ENCODE measurements around the gene ARID5B. TPM values are rescaled to one million over a fixed set of nuclear protein-coding genes. Genes with fewer than 3 reads are reported as not detected.

The ARID5B gene
- total and polyA plus RNA-seq, 2 donors (not counting 3 experiments of a cell fraction or from before 2014, with no cell fraction given) = 5.6 to 8.9 TPM

GRCh38 chr10:61907587-61907986 is 6.1 kb downstream of the ARID5B start:
- BruUV-seq (replicated peaks) = no TSS peak
- FAIRE-seq = no peak

DNA sequence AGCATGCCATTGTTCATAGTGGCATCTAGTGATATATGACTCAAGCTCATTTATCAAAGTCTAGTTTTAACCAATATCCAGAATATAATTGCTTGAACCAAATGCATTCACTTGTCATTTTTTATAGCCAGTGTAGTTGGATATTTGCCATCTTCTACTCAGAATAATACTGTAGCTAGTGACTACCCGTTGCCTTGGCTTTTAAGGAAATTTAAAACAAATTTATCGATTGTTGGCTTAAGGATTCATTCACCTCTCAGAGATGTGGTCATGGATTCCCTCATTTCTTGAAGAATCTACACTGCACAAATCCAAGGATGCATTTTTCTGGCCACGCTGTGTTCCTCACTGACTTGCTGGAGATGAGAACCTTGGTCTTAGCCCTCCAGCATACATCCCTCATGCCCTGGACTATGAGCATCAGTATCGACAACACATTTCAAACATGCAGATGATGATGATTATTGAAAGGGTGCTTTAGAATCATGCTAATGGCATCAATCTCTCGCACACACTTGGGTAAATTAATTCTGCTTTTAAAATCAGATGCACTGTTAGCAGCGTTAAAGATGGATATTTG is 8.8 kb downstream of the ARID5B start:
- H3K4me3 ChIP-seq (replicated peaks in 1 of 3; ENCODE audit: insufficient read depth in 1 of 3, low read depth in 1 of 3, low read length in 3 of 3) = no peak overlapping the region
- intact Hi-C loops (cut with micrococcal nuclease) (no loop called here), dilution Hi-C loops (cut with MboI; ENCODE audit: extremely low pct_ligation_motif_present, low sequenced_read_pairs) (no loop called here)
- H3K9me1 ChIP-seq (replicated peaks; ENCODE audit: control insufficient read depth, extremely low read depth, insufficient read depth, low read length) = no peaks in the 10 kb centered on the region
- ChIA-PET CTCF (interaction anchor here (0.9 to 1.3 kb wide), 3 partner anchors 10 to 13 kb away, joined by 3 to 4 read pairs (median 3); no protein-coding TSS in a partner anchor), POLR2A (no interaction called here)
- no peaks in the 10 kb centered on the region for H3K79me2 ChIP-seq (ENCODE audit: control insufficient read depth, insufficient read depth, low read length)
- DNase-seq (ENCODE audit: low read depth, low spot score) (no peak), FAIRE-seq (no peak)
- no peak overlapping the region for H2AFZ ChIP-seq (ENCODE audit: low read depth, low read length)
- no peaks in the 10 kb centered on the region for H3K9me3 ChIP-seq (replicated peaks; ENCODE audit: control insufficient read depth, insufficient read depth, low read length)
- TF ChIP-seq, protein P1, sequence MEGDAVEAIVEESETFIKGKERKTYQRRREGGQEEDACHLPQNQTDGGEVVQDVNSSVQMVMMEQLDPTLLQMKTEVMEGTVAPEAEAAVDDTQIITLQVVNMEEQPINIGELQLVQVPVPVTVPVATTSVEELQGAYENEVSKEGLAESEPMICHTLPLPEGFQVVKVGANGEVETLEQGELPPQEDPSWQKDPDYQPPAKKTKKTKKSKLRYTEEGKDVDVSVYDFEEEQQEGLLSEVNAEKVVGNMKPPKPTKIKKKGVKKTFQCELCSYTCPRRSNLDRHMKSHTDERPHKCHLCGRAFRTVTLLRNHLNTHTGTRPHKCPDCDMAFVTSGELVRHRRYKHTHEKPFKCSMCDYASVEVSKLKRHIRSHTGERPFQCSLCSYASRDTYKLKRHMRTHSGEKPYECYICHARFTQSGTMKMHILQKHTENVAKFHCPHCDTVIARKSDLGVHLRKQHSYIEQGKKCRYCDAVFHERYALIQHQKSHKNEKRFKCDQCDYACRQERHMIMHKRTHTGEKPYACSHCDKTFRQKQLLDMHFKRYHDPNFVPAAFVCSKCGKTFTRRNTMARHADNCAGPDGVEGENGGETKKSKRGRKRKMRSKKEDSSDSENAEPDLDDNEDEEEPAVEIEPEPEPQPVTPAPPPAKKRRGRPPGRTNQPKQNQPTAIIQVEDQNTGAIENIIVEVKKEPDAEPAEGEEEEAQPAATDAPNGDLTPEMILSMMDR (IDR thresholded peaks at IDR 0.05; ENCODE audit: extremely low read depth in 1 of 2, insufficient read depth in 1 of 2, low read depth in 1 of 2, low read length in 2 of 2) = no peak
- TF ChIP-seq GATA2 (IDR thresholded peaks at IDR 0.05; ENCODE audit: insufficient read depth, insufficient read length, low read depth, low read length) (no peak), POLR2A (IDR thresholded peaks at IDR 0.05; ENCODE audit: low read depth, low read length) (no peak), EZH2 (IDR thresholded peaks at IDR 0.05; ENCODE audit: borderline replicate concordance, low read depth, low read length, severe bottlenecking) (no peak), JUN (IDR thresholded peaks at IDR 0.05; ENCODE audit: borderline replicate concordance, insufficient read depth, insufficient read length, low read depth) (no peak), MAX (IDR thresholded peaks at IDR 0.05; ENCODE audit: insufficient read depth, insufficient read length) (no peak), FOS (IDR thresholded peaks at IDR 0.05; ENCODE audit: borderline replicate concordance, insufficient read depth, low read length) (no peak), POLR2AphosphoS5 (IDR thresholded peaks at IDR 0.05; ENCODE audit: insufficient read depth, low read depth, low read length) (no peak)
- no peak overlapping the region for H3K4me2 ChIP-seq (ENCODE audit: insufficient read depth, low read length)
- H3K9ac ChIP-seq (replicated peaks; ENCODE audit: extremely low read depth, insufficient read depth, low read length) = no peak overlapping the region
- BruUV-seq (replicated peaks) = no TSS peak
- no peaks in the 10 kb centered on the region for H3K4me1 ChIP-seq (ENCODE audit: control insufficient read depth, extremely low read depth, insufficient read depth, low read length)
- H3K27me3 ChIP-seq (ENCODE audit: control insufficient read depth in 2 of 2, insufficient read depth in 2 of 2, low read length in 2 of 2) = no peaks in the 10 kb centered on the region
- no peaks in the 10 kb centered on the region for H3K36me3 ChIP-seq (ENCODE audit: control insufficient read depth in 2 of 2, extremely low read depth in 1 of 2, insufficient read depth in 2 of 2, low read length in 2 of 2)
- H3K27ac ChIP-seq (ENCODE audit: insufficient read depth, low read depth, low read length) = no peak overlapping the region
- H4K20me1 ChIP-seq (replicated peaks; ENCODE audit: control insufficient read depth, extremely low read depth, insufficient read depth, low read length) = no peaks in the 10 kb centered on the region

More at GRCh38 chr10:61907587-61907986, 6.1 kb downstream of the ARID5B start:
- CTCF ChIA-PET = interaction anchor here (2.3 kb wide), 1 partner anchor 11 kb away, joined by 16 read pairs; no protein-coding TSS in a partner anchor
- Histone ChIP-seq H3K36me3 (ENCODE audit: control insufficient read depth in 2 of 2, extremely low read depth in 1 of 2, insufficient read depth in 2 of 2, low read length in 2 of 2) (no peaks in the 10 kb centered on the region), H3K27ac (ENCODE audit: insufficient read depth, low read depth, low read length) (no peak overlapping the region), H3K4me2 (ENCODE audit: insufficient read depth, low read length) (no peak overlapping the region), H3K9me1 (replicated peaks; ENCODE audit: control insufficient read depth, extremely low read depth, insufficient read depth, low read length) (no peaks in the 10 kb centered on the region), H3K4me3 (replicated peaks in 1 of 3; ENCODE audit: insufficient read depth in 1 of 3, low read depth in 1 of 3, low read length in 3 of 3) (no peak overlapping the region), H4K20me1 (replicated peaks; ENCODE audit: control insufficient read depth, extremely low read depth, insufficient read depth, low read length) (no peaks in the 10 kb centered on the region), H3K79me2 (ENCODE audit: control insufficient read depth, insufficient read depth, low read length) (no peaks in the 10 kb centered on the region), H3K9me3 (replicated peaks; ENCODE audit: control insufficient read depth, insufficient read depth, low read length) (no peaks in the 10 kb centered on the region), H3K27me3 (ENCODE audit: control insufficient read depth in 2 of 2, insufficient read depth in 2 of 2, low read length in 2 of 2) (no peaks in the 10 kb centered on the region), H3K9ac (replicated peaks; ENCODE audit: extremely low read depth, insufficient read depth, low read length) (no peak overlapping the region), H2AFZ (ENCODE audit: low read depth, low read length) (no peak overlapping the region), H3K4me1 (ENCODE audit: control insufficient read depth, extremely low read depth, insufficient read depth, low read length) (peaks cover 15% of the 10 kb centered on the region)
- dilution Hi-C loops (cut with MboI; ENCODE audit: extremely low pct_ligation_motif_present, low sequenced_read_pairs) (no loop called here), intact Hi-C loops (cut with micrococcal nuclease) (loop anchor here (10.0 kb wide), 1 partner anchor 527 kb away; no protein-coding TSS in a partner anchor)
- POLR2A ChIA-PET = no interaction called here
- TF ChIP-seq, protein P1 (IDR thresholded peaks at IDR 0.05; ENCODE audit: extremely low read depth in 1 of 2, insufficient read depth in 1 of 2, low read depth in 1 of 2, low read length in 2 of 2) = no peak
- TF ChIP-seq GATA2 (IDR thresholded peaks at IDR 0.05; ENCODE audit: insufficient read depth, insufficient read length, low read depth, low read length) = no peak
- DNase-seq (ENCODE audit: low read depth, low spot score) = no peak

Data from endothelial cell of umbilical vein (primary cell).